ENCODE data around the gene TAB2.

DNA sequence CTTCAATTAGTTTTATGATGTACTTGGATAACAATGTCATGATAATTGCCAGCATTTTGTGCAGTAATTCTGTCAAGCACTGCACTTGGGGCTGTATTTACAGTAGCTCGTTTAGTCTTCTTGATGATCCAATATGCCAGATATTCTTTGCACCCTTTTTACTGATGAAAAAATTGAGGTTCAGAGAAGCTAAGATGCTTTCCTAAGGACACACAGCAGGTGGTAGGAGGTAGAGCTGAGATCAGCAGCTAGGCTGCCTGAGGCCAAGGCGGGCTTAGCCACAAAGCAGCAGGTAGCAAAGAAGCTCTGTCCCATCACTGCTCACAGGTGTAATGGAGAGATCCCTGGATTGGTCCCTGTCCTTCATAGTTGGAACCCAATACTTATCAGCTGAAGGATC lies 115.9 kb downstream of the TAB2 start:
- TF ChIP-seq YY1 (IDR thresholded peaks at IDR 0.05; ENCODE audit: insufficient read depth, insufficient read length) (no peak), ZNF274 (IDR thresholded peaks at IDR 0.05; ENCODE audit: low read depth, low read length) (no peak)
